ENCODE measurements around the gene NANOS2. TPM values are rescaled to one million over a fixed set of nuclear protein-coding genes. Genes with fewer than 3 reads are reported as not detected.
A peak's percentile ranks its signal among the peaks of the same experiment; 100 is the strongest.

Gene NANOS2
- total and polyA plus RNA-seq, 2 donors from 2014 or later: not detected

- TF ChIP-seq CTCF (IDR thresholded peaks at IDR 0.05; ENCODE audit: borderline replicate concordance, extremely low read depth, insufficient read depth): no peak
- H3K27me3 ChIP-seq (ENCODE audit: control insufficient read depth, insufficient read depth, low read length): no peaks in the 10 kb centered on the region
- peak within 1 kb of the TSS; percentile 62 to 94 (median 94) for H3K9ac ChIP-seq (ENCODE audit: low read length in 3 of 3)
- intact Hi-C loops (cut with DNase I): no loop called here
- peak within 1 kb of the TSS; percentile 75 to 89 (median 88) for H3K4me3 ChIP-seq (ENCODE audit: low read length in 3 of 3)
- peaks cover 0 to 20% (median 0%) of the 10 kb centered on the region in 3 donors for H3K4me1 ChIP-seq (ENCODE audit: control insufficient read depth in 2 of 3, insufficient read depth in 2 of 3, low read depth in 1 of 3, low read length in 3 of 3)
- H3K27ac ChIP-seq (ENCODE audit: low read depth in 2 of 2, low read length in 2 of 2): peak within 1 kb of the TSS; percentile 65 to 73
- H3K36me3 ChIP-seq (ENCODE audit: control insufficient read depth in 2 of 3, insufficient read depth in 3 of 3, low read length in 3 of 3): peaks cover 0 to 9% (median 4%) of the 10 kb centered on the region in 3 donors
- FAIRE-seq (no peak), DNase-seq (peak in 3 of 5 donors; percentile 8 to 73 (median 48))
- H3K9me3 ChIP-seq (ENCODE audit: control insufficient read depth in 2 of 3, insufficient read depth in 1 of 3, low read length in 3 of 3): no peaks in the 10 kb centered on the region
These were observed 12.5 kb downstream of the NANOS2 start, which contains the start of gene MYPOP for GRCh38 chr19:45901912-45902650. Gene MYPOP, minus strand, starts transcription at chr19:45902613. Its CDS starts 840 bp downstream, at chr19:45901773.

- peak overlapping the region in 1 of 3 donors; percentile 26 for H3K9ac ChIP-seq (ENCODE audit: low read length in 3 of 3)
These were observed 13.1 kb downstream of the NANOS2 start for GRCh38 chr19:45901432-45901911.

GRCh38 chr19:45900738-45901431, 13.7 kb downstream of the NANOS2 start:
- Histone ChIP-seq H3K4me3 (ENCODE audit: low read length in 3 of 3) (peak overlapping the region in 2 of 3 donors; percentile 44 to 89), H3K27ac (ENCODE audit: low read depth in 2 of 2, low read length in 2 of 2) (no peak overlapping the region), H3K9ac (ENCODE audit: low read length in 3 of 3) (peak overlapping the region in 1 of 3 donors; percentile 32), H3K27me3 (ENCODE audit: control insufficient read depth, insufficient read depth, low read length) (no peaks in the 10 kb centered on the region), H3K4me1 (ENCODE audit: control insufficient read depth in 2 of 3, insufficient read depth in 2 of 3, low read depth in 1 of 3, low read length in 3 of 3) (peaks cover 0 to 20% (median 0%) of the 10 kb centered on the region in 3 donors), H3K36me3 (ENCODE audit: control insufficient read depth in 2 of 3, insufficient read depth in 3 of 3, low read length in 3 of 3) (peaks cover 0 to 9% (median 4%) of the 10 kb centered on the region in 3 donors), H3K9me3 (ENCODE audit: control insufficient read depth in 2 of 3, insufficient read depth in 1 of 3, low read length in 3 of 3) (no peaks in the 10 kb centered on the region)
- peak in 1 of 5 donors; percentile 57 for DNase-seq
- peak; percentile 9 for TF ChIP-seq CTCF (IDR thresholded peaks at IDR 0.05; ENCODE audit: borderline replicate concordance, extremely low read depth, insufficient read depth)
- FAIRE-seq: no peak
- intact Hi-C loops (cut with DNase I): no loop called here

More at GRCh38 chr19:45901432-45901911, 13.1 kb downstream of the NANOS2 start:
- Histone ChIP-seq H3K4me1 (ENCODE audit: control insufficient read depth in 2 of 3, insufficient read depth in 2 of 3, low read depth in 1 of 3, low read length in 3 of 3) (peaks cover 0 to 20% (median 0%) of the 10 kb centered on the region in 3 donors), H3K9me3 (ENCODE audit: control insufficient read depth in 2 of 3, insufficient read depth in 1 of 3, low read length in 3 of 3) (no peaks in the 10 kb centered on the region), H3K27ac (ENCODE audit: low read depth in 2 of 2, low read length in 2 of 2) (no peak overlapping the region), H3K4me3 (ENCODE audit: low read length in 3 of 3) (peak overlapping the region in 2 of 3 donors; percentile 38 to 89), H3K27me3 (ENCODE audit: control insufficient read depth, insufficient read depth, low read length) (no peaks in the 10 kb centered on the region), H3K36me3 (ENCODE audit: control insufficient read depth in 2 of 3, insufficient read depth in 3 of 3, low read length in 3 of 3) (peaks cover 0 to 9% (median 4%) of the 10 kb centered on the region in 3 donors)
- peak in 4 of 5 donors; percentile 26 to 84 (median 57) for DNase-seq
- no peak for FAIRE-seq
- no peak for TF ChIP-seq CTCF (IDR thresholded peaks at IDR 0.05; ENCODE audit: borderline replicate concordance, extremely low read depth, insufficient read depth)
- intact Hi-C loops (cut with DNase I): no loop called here
